Stimulated activated CD4-positive, alpha-beta T cell treated with anti-CD3 and anti-CD28 coated beads, Interleukin-4, amount 100 ng/mL, for 1 hour (primary cell): ENCODE measurements around the gene RHAG.

Source experiments
- DNase-seq: peaks from one replicate; pipeline ENCODE4 v3.0.0-alpha.2; 2020

RHAG gene

GRCh38 chr6:49563006-49563886 lies 73.4 kb downstream of the RHAG start:
- no peak for DNase-seq

GRCh38 chr6:49558238-49558637 lies 78.4 kb downstream of the RHAG start:
- DNase-seq: no peak

- no peak for DNase-seq
These were observed 79.5 kb downstream of the RHAG start for GRCh38 chr6:49557177-49557576.

- no peak for DNase-seq
These were observed 80.2 kb downstream of the RHAG start for GRCh38 chr6:49556429-49556837.

GRCh38 chr6:49555951-49556350 lies 80.7 kb downstream of the RHAG start:
- no peak for DNase-seq
